ENCODE data around the gene ITIH4.

Gene ITIH4

DNA sequence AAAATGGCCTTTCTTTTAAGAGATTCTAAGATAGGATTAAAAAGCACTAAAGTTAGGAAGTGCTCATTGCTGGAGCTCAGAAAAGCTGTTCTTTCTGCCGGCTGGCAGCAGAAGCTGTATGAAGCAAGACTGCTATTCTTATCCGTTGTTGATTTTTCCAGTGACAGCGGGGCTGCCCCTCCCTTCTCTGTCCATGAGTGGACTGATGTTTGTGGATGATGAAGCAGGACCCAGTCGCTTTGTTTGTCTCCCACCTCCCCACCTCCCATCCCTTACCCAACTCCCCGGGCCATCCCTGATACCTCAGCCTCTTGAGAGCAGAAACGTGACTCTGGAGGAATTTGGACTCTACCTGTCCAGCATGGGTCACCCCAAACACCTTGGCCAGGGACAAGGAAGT, 14.7 kb upstream of the ITIH4 start:
- H3K4me3 ChIP-seq (ENCODE audit: low read length), result no peak overlapping the region
- TF ChIP-seq, protein P1, sequence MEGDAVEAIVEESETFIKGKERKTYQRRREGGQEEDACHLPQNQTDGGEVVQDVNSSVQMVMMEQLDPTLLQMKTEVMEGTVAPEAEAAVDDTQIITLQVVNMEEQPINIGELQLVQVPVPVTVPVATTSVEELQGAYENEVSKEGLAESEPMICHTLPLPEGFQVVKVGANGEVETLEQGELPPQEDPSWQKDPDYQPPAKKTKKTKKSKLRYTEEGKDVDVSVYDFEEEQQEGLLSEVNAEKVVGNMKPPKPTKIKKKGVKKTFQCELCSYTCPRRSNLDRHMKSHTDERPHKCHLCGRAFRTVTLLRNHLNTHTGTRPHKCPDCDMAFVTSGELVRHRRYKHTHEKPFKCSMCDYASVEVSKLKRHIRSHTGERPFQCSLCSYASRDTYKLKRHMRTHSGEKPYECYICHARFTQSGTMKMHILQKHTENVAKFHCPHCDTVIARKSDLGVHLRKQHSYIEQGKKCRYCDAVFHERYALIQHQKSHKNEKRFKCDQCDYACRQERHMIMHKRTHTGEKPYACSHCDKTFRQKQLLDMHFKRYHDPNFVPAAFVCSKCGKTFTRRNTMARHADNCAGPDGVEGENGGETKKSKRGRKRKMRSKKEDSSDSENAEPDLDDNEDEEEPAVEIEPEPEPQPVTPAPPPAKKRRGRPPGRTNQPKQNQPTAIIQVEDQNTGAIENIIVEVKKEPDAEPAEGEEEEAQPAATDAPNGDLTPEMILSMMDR (IDR thresholded peaks at IDR 0.05; ENCODE audit: insufficient read depth, low read depth, low read length, missing control alignments), result no peak
- no peak for DNase-seq (ENCODE audit: low read depth)

DNA sequence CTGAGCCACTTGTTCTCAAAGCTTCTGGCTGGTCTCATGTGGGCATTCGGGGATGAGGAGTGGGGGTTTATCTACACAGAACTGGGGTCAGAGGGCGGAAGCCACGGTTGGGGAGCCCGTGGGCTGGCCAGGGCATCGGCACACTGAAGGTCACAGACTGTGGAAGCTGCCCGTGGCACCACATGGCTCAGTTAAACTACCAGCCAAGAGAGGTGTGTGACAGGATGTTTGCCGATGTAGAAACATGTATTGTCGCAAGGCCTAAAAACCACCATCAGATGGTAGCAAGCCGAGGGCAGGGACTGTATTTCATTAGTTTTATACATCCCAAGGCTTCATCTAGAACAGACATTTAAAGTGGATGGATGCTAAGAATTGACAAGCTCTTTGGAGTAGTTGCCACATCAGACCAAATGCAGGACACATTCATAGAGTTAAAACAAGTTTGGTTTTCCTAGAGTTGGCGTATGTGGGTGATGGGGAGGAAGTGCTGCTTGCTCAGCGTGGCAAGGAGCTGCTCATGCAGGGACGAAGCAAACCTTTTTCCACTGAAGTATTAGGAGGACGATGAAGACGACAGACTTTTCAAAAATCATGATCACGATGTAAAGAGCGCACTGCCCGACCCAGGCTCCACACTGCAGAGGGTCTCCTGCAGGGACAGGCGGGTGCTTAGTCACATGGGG, 14.0 kb upstream of the ITIH4 start:
- TF ChIP-seq, protein P1 (IDR thresholded peaks at IDR 0.05; ENCODE audit: insufficient read depth, low read depth, low read length, missing control alignments), result no peak
- H3K4me3 ChIP-seq (ENCODE audit: low read length), result no peak overlapping the region
- DNase-seq (ENCODE audit: low read depth), result no peak

DNA sequence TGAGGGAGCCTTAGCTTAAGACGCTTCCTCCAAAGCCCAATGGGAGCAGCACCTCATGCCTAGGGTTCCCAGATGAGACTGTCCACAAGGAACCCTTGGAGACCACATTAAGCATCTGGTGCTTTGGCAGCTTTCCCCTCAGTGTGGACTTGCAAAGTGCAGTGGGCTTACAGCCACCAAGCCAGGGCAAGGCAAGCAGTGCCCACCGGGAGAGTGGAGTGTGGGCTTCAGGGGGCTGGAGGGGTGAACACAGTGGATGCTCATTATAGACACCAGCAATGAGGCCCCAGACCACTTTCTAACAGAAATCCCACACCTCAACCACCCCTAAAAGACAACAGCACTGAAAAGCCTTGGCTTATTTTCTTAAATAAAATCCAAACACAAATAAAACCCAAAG, 13.4 kb upstream of the ITIH4 start:
- TF ChIP-seq, protein P1 (IDR thresholded peaks at IDR 0.05; ENCODE audit: insufficient read depth, low read depth, low read length, missing control alignments), result no peak
- DNase-seq (ENCODE audit: low read depth), result no peak
- H3K4me3 ChIP-seq (ENCODE audit: low read length), result no peak overlapping the region

DNA sequence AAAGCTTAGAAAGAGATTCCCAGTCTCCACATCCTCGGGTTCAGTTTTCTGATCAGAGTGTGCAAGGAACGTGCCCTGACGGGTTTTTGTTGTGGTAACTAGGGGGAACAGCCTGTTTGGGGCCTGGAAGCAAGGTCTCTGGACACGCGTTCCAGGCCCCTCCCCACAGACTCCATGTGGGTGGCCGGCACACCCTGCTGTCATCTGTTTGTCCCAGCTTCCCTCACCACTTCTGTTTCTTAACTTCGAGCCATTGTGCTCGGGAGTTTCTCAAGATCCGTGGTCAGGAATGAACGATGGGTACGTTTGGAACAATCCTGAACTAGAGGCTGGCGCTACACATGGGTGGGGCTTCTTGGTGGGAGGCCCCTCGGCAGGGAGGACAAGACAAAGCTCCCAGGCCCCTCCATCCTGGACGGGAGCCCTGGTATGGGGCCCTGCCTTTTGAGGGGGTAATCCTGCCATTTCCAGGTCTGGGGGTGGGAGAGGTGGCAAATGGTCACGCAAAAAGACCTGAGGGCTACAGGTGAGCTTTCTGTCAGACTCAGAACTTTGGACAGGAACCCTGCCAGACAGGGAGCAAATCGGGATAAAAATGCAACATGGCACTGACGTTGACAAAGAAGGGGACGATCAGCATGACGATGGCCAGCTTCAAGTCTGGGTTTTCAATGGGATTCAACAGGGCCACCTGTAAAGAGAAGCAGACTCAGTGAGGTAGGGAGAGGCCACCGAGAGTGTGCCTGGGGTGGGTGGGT, 12.8 kb upstream of the ITIH4 start:
- no peak overlapping the region for H3K4me3 ChIP-seq (ENCODE audit: low read length)
- peak; percentile 29 for DNase-seq (ENCODE audit: low read depth)
- TF ChIP-seq, protein P1 (IDR thresholded peaks at IDR 0.05; ENCODE audit: insufficient read depth, low read depth, low read length, missing control alignments), result no peak

DNA sequence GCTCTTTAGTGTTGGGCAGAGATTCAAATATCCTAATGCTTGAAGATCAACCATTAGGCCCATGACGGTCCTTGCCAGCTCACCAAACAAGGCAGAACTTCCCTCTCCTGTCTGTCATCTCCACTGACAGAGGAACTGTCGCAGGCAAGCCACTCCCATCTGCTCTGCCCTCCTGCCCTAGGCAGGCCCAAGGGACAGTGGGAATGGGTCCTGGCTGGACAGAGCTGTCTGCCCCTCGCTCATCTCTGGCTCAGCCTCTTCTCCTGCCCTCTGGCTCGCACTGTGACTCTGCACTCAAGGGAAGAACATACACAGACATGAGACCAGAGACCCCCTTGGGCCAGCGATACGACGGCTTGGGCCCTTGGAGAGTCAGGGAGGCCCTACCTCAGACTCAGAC, 12.0 kb upstream of the ITIH4 start:
- TF ChIP-seq, protein P1 (IDR thresholded peaks at IDR 0.05; ENCODE audit: insufficient read depth, low read depth, low read length, missing control alignments), result no peak
- DNase-seq (ENCODE audit: low read depth), result no peak
- no peak overlapping the region for H3K4me3 ChIP-seq (ENCODE audit: low read length)

DNA sequence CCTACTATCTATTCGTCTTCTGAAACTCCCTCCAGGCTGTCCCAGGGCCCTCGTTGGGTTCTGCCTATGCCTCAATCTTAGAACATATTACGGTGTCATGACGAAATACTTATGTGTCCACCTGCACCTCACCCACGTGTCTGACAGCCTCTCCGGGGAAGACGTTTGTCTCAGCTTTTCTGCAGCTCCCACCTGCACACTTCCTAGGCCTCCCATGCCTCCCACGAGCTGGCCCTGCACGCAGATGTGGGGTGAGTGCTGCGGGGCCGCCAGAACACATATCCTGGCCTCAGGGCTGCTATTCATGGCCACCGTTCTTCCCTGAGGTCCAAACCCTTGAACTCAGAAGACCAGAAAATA, 11.5 kb upstream of the ITIH4 start:
- H3K4me3 ChIP-seq (ENCODE audit: low read length), result no peak overlapping the region
- no peak for DNase-seq (ENCODE audit: low read depth)
- TF ChIP-seq, protein P1 (IDR thresholded peaks at IDR 0.05; ENCODE audit: insufficient read depth, low read depth, low read length, missing control alignments), result no peak

Data from epithelial cell of esophagus (primary cell).